Natural killer cell treated with Interleukin-12 subunit alpha and Interleukin-12 subunit beta and Interleukin-15 and Interleukin-18, amount 100 ng/mL, for 72 hours (primary cell): ENCODE results near the gene SMIM32. TPM values are rescaled to one million over a fixed set of nuclear protein-coding genes. Genes with fewer than 3 reads are reported as not detected.
A peak's percentile ranks its signal among the peaks of the same experiment; 100 is the strongest.

Source experiments
- ATAC-seq, 2 donors: fragments of 150-1000 bp; cut with Tn5 transposase in 1 of 2; sonication (Bioruptor Pico), chemical (Tn5 transposase) in 1 of 2; 2 replicates each; pipeline ENCODE4 v1.10.0; 2021
- DNase-seq: peaks from one replicate; pipeline ENCODE4 v3.0.0; 2022; ENCODE audit warnings: low spot score
- H3K27ac Mint-ChIP-seq, 2 donors: 1 replicate in 1 of 2; 2 replicates in 1 of 2; pipeline ENCODE4 v1.8.0; 2022; ENCODE audit warnings: mixed read lengths in 2 of 2, mild to moderate bottlenecking in 1 of 2, moderate library complexity in 1 of 2
- H3K27me3 Mint-ChIP-seq, 2 donors: 1 replicate in 1 of 2; 2 replicates in 1 of 2; pipeline ENCODE4 v1.8.0; 2022; ENCODE audit warnings: mixed read lengths in 2 of 2
- H3K36me3 Mint-ChIP-seq: one replicate; pipeline ENCODE4 v1.8.0; 2022; ENCODE audit warnings: mixed read lengths
- H3K4me1 Mint-ChIP-seq, 2 donors: 1 replicate in 1 of 2; 2 replicates in 1 of 2; pipeline ENCODE4 v1.8.0; 2022; ENCODE audit warnings: low read depth in 2 of 2, mixed read lengths in 2 of 2, mild to moderate bottlenecking in 1 of 2
- H3K4me3 Mint-ChIP-seq: one replicate; pipeline ENCODE4 v1.8.0; 2022; ENCODE audit warnings: mixed read lengths
- H3K9me3 Mint-ChIP-seq: 2 replicates; pipeline ENCODE4 v1.8.0; 2022; ENCODE audit warnings: mixed read lengths
- total RNA-seq, 2 donors: library from RNA; stranded (reverse); gene quantifications; one replicate each; pipeline ENCODE4 v1.2.3, GENCODE V29; 2022

Gene SMIM32
- total RNA-seq, 2 donors from 2014 or later = not detected

- Mint-ChIP-seq H3K4me1 (peaks cover 32 to 40% of the 10 kb centered on the region in 2 donors), H3K27me3 (no peaks in the 10 kb centered on the region), H3K9me3 (no peaks in the 10 kb centered on the region), H3K4me3 (no peak overlapping the region), H3K27ac (no peak overlapping the region), H3K36me3 (peaks cover 16% of the 10 kb centered on the region)
- no peak for DNase-seq
- no peak for ATAC-seq
These were observed 43.1 kb downstream of the SMIM32 start for GRCh38 chr5:136149891-136150290.

GRCh38 chr5:136147632-136148031 is 45.3 kb downstream of the SMIM32 start:
- DNase-seq (no peak), ATAC-seq (no peak)
- Mint-ChIP-seq H3K27me3 (no peaks in the 10 kb centered on the region), H3K9me3 (no peaks in the 10 kb centered on the region), H3K36me3 (no peaks in the 10 kb centered on the region), H3K4me3 (no peak overlapping the region), H3K27ac (no peak overlapping the region), H3K4me1 (peaks cover 28 to 40% of the 10 kb centered on the region in 2 donors)

GRCh38 chr5:136146201-136146600 is 46.8 kb downstream of the SMIM32 start:
- H3K36me3 Mint-ChIP-seq = no peaks in the 10 kb centered on the region
- H3K4me1 Mint-ChIP-seq = peaks cover 21 to 31% of the 10 kb centered on the region in 2 donors
- ATAC-seq = no peak
- H3K27ac Mint-ChIP-seq = no peak overlapping the region
- H3K9me3 Mint-ChIP-seq = no peaks in the 10 kb centered on the region
- no peak for DNase-seq
- H3K4me3 Mint-ChIP-seq = no peak overlapping the region
- no peaks in the 10 kb centered on the region for H3K27me3 Mint-ChIP-seq

- H3K27ac Mint-ChIP-seq = no peak overlapping the region
- no peak overlapping the region for H3K4me3 Mint-ChIP-seq
- ATAC-seq (no peak), DNase-seq (no peak)
- no peaks in the 10 kb centered on the region for H3K9me3 Mint-ChIP-seq
- H3K27me3 Mint-ChIP-seq = no peaks in the 10 kb centered on the region
- H3K36me3 Mint-ChIP-seq = no peaks in the 10 kb centered on the region
- H3K4me1 Mint-ChIP-seq = peaks cover 15 to 22% of the 10 kb centered on the region in 2 donors
These were observed 47.9 kb downstream of the SMIM32 start for GRCh38 chr5:136145030-136145429.

DNA sequence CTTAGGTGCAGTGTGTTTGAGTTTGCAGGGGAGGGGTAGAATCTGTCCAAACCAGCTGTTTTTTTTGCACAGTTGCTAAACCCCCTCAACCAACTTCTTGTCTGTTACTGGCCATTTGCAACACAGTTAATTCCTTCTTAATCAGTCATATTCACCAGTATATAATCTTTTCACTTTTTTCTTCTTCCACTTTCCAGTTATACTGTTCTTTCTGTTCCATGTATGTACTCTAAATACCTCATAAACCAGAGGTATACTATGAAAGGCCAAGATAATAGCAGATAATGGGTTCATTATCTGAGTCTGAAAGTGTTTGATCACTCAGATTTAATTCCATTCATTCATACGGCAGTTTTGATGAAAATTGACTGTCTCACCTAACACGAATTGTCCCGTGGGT is 49.2 kb downstream of the SMIM32 start:
- DNase-seq (no peak), ATAC-seq (no peak)
- no peaks in the 10 kb centered on the region for H3K36me3 Mint-ChIP-seq
- no peak overlapping the region for H3K4me3 Mint-ChIP-seq
- H3K4me1 Mint-ChIP-seq = peaks cover 19% of the 10 kb centered on the region in 2 donors
- no peak overlapping the region for H3K27ac Mint-ChIP-seq
- H3K9me3 Mint-ChIP-seq = no peaks in the 10 kb centered on the region
- H3K27me3 Mint-ChIP-seq = no peaks in the 10 kb centered on the region

DNA sequence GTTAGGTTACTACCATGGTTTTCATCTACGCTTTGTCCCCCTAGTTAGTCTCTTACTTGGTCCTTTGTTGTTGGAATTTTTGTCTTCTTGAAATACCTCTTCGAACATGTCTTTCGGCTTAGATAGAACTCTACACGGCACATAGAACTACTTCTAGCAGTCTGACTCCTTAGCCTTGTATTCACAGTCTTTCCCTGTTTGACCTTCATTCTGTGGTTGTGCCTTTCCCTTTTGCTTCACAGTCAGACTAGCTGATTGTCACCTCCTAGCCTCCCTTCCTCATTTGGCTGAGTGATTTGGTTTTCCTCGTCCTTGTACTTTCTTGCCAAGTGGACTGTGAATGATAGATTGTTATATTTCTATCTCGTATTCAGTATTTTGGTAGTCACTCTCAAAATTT is 49.6 kb downstream of the SMIM32 start:
- Mint-ChIP-seq H3K4me3 (no peak overlapping the region), H3K4me1 (peaks cover 19 to 22% of the 10 kb centered on the region in 2 donors), H3K36me3 (no peaks in the 10 kb centered on the region), H3K27me3 (no peaks in the 10 kb centered on the region), H3K9me3 (no peaks in the 10 kb centered on the region), H3K27ac (no peak overlapping the region)
- ATAC-seq (no peak), DNase-seq (no peak)

DNA sequence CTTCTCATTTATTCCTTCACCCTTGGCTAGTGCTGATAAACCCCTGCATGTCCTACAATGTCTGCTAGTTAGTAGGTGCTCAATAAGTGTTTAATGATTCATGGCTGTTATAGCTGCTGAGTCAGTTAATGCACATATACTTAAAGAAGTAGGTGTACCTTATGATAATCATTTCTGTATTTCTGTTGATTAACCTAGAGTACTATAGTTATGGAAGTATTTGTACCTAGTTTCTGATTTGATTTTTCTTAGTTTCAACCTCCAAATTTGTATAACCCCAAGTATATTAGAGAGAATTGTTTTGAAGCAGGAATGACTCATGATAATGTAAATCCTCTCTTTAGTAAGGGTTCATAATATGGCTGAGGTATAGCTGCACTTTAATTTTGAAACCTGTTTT is 51.4 kb downstream of the SMIM32 start:
- Mint-ChIP-seq H3K27me3 (no peaks in the 10 kb centered on the region), H3K4me1 (peaks cover 27% of the 10 kb centered on the region in 2 donors), H3K9me3 (no peaks in the 10 kb centered on the region), H3K27ac (no peak overlapping the region), H3K36me3 (no peaks in the 10 kb centered on the region), H3K4me3 (no peak overlapping the region)
- peak in 1 of 2 donors; percentile 56 for ATAC-seq
- DNase-seq = no peak

Other genes starting within 250 kb of the SMIM32 start
- not detected for gene LECT2, start 238.2 kb downstream of the SMIM32 start, total RNA-seq
- gene TGFBI, start 164.2 kb downstream of the SMIM32 start, total RNA-seq = not detected
- 10 to 100 TPM; 27.5 to 37.6 TPM for gene SMAD5, start 60.3 kb downstream of the SMIM32 start, total RNA-seq
- not detected for gene TRPC7, start 172.4 kb upstream of the SMIM32 start, total RNA-seq